GM19025 (cell line): Measurements from ENCODE around the gene LRRC3.
"Not testable (repeated sequence)": the region's sequence is repeated elsewhere in the genome, so short reads cannot be mapped to it uniquely, and the experiment has no call there.

Experiments used
- ATAC-seq: cut with Tn5 transposase; IDR thresholded peaks from one replicate; pipeline ENCODE4 v1.9.1; 2021; ENCODE audit warnings: mild to moderate bottlenecking, low read depth, moderate library complexity; ENCODE audit not compliant: unreplicated experiment

LRRC3 gene

GRCh38 chr21:44454747-44455523, at the start of gene LRRC3:
Gene LRRC3, plus strand, starts transcription at chr21:44455510. Its CDS starts 1,135 bp downstream, at chr21:44456645.
- no peak for ATAC-seq

GRCh38 chr21:44405948-44406872, 49.1 kb upstream of the LRRC3 start:
- ATAC-seq, result no peak

- no peak for ATAC-seq
Measured at GRCh38 chr21:44406953-44407352, 48.4 kb upstream of the LRRC3 start.

- no peak for ATAC-seq
Measured at GRCh38 chr21:44407493-44407892, 47.8 kb upstream of the LRRC3 start.

- no peak for ATAC-seq
Measured at GRCh38 chr21:44408226-44408625, 47.1 kb upstream of the LRRC3 start.

- ATAC-seq, result no peak
Measured at GRCh38 chr21:44413566-44414290, 41.6 kb upstream of the LRRC3 start.

GRCh38 chr21:44414291-44415072, 40.8 kb upstream of the LRRC3 start:
- ATAC-seq, result no peak

- no peak for ATAC-seq
Measured at GRCh38 chr21:44415073-44416025, 40.0 kb upstream of the LRRC3 start.

- no peak for ATAC-seq
Measured at GRCh38 chr21:44416193-44416592, 39.1 kb upstream of the LRRC3 start.

GRCh38 chr21:44417621-44418107, 37.6 kb upstream of the LRRC3 start:
- not testable (repeated sequence) for ATAC-seq

- no peak for ATAC-seq
Measured at GRCh38 chr21:44418108-44418875, 37.0 kb upstream of the LRRC3 start.

- ATAC-seq, result no peak
Measured at GRCh38 chr21:44418876-44419230, 36.5 kb upstream of the LRRC3 start.

GRCh38 chr21:44419679-44420078, 35.6 kb upstream of the LRRC3 start:
- no peak for ATAC-seq

- ATAC-seq, result no peak
Measured at GRCh38 chr21:44420416-44421205, 34.7 kb upstream of the LRRC3 start.

GRCh38 chr21:44421901-44422840, 33.1 kb upstream of the LRRC3 start:
- ATAC-seq, result no peak

- ATAC-seq, result no peak
Measured at GRCh38 chr21:44423312-44423821, 31.9 kb upstream of the LRRC3 start.
